Measurements from ENCODE around the gene THAP4.
"Not testable (repeated sequence)": the region's sequence is repeated elsewhere in the genome, so short reads cannot be mapped to it uniquely, and the experiment has no call there.

The THAP4 gene

DNA sequence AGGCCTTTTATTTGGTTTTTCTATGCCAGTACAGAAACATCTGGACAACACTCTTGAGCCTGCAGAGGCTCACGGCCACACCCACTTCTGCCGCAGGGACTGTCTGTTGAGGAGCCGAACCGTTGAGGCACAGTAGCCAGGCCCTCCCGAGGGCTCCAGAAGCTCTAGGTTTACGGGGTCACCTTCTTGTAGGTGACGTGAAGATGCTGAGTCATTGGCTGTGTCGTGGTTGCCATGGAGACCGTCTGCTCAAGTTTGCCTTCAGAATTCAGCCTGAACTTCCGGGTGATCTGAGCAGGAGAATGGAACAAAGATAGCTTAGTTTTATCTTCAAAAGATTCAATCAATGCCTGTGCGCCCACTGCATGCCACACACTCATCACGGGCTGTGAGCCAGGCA is 52.5 kb downstream of the THAP4 start:
- DNase-seq (ENCODE audit: low spot score) = no peak

DNA sequence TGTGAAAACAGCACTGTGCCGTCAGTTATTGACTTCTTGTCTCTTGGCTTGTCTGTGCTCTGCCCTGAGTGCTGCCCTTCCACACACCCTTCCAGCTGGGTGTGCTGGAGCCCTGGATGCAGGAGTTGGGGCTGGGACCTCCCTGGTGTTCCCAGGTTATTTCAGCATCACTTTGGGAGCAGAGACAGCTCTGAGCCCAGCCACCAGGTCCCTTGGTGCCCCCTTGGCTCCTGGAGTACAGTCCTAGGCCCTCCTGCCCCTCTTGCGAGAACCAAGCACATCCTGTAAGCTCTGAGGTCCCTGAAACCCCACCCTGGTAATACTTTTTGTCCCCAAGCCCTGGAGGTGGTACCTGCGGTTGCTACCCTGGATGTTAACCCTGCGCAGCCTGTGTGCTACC is 54.2 kb downstream of the THAP4 start:
- no peak for DNase-seq (ENCODE audit: low spot score)

DNA sequence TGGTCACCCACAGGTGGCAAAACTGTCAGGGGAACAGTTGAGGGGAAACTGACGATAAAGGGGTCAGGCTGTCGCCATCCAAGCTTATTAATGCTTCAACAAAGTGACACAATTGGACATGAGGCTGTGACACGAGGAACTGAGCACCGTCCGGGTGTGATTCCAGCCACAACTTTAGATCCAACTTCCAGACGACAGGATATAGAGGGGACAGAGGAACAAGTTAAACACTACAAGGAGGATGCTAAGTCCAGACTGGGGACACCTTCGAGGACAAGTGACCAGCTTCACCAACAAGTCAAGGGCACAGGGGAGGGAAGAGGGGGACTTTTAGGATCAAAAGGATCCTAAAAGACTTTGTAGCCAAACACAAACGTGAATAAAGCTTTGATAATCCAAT is 54.6 kb downstream of the THAP4 start:
- no peak for DNase-seq (ENCODE audit: low spot score)

DNA sequence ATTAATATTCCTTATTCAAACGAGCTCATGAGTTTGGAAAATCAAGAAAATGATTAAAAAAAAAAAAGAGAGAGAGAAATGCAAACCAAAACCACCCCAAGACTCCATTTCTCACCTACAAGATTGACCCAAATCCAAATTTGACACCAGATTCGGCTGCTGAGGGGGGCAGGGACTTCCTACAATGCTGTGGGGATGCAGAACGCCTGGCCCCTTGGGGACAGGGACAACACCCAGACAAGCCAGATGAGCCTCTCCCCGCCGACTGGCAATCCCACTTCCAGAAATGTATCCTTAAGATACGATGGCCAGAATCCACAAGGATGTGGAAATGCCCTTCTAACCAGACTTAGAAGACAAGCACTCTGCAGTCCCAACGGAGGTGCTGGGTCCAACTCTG is 57.7 kb downstream of the THAP4 start:
- DNase-seq (ENCODE audit: low spot score) = no peak

DNA sequence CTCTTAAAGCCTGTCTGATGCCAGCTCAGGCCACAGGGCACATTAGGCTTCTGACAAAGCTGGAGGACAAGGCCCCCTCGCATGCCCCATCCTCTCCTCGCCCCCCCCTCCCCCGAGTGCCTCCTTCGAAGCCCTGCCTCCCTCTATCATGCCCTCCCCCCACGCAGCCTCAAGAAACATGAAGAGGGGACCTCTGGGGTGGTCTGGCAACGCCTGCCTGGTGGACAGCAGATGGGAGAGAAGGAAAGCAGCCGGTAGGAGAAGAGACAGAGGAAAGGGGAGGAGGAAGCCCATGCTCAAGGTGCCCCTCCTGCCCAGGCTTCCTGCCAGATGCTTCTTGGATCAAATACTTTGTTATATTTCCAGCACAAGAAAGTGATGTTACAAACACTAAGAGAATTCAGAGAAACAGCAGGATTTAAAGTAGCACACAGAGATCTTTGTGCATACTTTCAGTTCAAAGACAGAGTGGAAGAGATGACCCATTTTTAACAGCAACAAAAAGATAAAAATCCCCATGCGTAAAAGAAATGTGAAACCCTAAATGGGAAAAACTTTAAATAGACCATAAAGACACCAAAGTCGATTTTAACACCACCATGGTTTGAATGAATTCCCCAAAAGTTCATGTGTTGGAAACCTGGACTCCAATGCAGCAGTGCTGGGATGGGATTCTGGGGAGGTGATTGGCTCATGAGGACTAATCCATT is 59.4 kb downstream of the THAP4 start:
- DNase-seq (ENCODE audit: low spot score) = no peak

DNA sequence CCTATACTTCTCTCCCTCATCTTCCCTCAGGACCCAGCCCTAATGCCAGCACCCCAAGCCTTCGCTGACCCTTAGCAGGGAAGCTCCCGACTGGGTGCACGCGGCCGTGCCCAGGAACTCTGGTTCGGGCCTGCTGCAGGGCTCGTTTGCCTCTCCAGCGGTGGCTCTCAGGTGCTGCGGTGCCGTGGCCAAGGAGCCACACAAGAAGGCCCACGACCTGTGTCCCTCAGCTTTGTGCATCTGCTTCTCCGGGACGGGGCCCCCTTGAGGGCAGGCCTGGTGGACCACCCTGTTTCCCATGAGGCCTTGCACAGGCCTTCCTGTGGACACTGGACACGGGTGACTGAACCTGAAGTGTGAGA is 60.7 kb downstream of the THAP4 start:
- DNase-seq (ENCODE audit: low spot score) = no peak

DNA sequence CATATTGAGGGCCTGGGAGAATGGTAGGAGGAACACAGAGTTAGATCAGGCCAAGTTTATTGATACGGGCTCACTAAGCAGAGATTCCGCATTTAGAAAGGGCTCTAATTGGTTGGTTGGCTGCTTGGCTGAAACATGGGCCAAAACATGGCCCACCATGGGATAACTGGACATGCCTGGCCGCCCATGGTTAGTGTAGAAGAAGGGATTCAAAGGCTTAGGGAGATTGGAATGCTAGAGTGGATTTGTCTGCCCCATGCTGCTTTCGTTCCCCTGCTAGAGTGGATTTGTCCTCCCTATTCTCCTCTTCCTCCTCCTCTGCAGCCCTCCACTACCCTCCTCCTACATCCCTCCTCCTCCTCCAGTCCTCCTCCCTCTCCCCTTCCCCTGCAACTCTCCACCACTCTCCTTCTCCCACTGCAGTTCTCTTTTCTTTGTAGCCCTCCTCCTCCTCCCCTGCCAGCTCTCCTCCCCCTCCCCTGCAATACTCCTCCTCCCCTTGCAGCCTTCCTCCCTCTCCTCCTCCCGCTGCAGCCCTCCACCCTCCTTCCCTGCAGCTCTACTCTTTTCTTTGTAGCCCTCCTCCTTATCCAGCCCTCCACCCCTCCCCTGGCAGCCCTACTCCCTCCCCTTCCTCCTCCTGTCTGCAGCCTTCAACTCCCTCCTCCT is 61.2 kb downstream of the THAP4 start:
- DNase-seq (ENCODE audit: low spot score) = no peak

DNA sequence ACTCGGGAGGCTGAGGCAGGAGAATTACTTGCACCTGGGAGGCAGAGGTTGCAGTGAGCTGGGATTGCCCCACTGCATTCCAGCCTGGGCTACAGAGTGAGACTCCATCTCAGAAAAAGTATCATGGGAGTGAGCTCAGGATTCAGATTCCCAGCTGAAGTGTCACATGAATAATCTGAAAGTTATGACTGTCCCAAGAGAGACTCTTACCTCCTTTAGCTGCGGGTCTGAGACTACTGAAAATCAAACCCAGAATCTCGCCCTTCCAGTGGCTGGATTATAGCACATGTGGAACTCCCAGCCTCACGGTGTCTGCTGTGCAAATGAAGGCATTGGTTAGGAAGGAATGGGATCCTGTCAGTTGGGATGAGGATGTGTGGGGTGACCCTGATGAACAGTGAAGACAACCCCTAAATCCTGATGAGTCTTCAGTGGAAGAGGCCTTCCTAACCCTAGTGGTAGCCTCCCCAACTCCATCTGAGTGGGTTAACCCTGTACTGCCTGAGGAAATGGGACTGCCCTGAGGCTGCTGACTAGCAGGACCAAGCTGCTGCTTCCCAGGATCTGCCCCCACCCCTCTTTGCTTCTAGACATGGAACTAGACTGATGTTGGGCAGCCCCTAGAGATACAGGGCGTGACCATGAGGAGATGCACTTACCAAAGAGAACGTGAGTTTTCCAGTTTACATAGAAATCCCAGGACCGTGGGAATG is 61.9 kb downstream of the THAP4 start:
- no peak for DNase-seq (ENCODE audit: low spot score)

DNA sequence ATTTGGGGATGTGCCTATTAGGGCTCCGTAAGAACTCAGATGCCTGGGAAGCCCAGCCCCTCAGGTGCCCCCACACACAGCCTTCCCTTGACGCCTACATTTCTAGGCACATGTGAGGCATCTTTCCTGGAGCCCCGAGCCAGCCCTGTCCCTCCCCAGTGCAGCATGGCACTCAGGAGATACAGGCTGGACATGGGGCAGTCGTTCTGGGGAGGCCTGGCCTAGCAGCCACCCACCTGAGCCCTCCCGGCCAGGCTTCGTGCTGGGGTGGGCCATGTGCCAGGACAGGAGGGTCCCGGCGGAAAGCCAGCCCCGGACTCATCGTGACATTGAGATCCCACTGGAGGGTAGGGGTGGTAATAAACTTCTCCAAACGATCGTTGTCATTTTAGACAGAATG is 63.2 kb downstream of the THAP4 start:
- DNase-seq (ENCODE audit: low spot score) = no peak

DNA sequence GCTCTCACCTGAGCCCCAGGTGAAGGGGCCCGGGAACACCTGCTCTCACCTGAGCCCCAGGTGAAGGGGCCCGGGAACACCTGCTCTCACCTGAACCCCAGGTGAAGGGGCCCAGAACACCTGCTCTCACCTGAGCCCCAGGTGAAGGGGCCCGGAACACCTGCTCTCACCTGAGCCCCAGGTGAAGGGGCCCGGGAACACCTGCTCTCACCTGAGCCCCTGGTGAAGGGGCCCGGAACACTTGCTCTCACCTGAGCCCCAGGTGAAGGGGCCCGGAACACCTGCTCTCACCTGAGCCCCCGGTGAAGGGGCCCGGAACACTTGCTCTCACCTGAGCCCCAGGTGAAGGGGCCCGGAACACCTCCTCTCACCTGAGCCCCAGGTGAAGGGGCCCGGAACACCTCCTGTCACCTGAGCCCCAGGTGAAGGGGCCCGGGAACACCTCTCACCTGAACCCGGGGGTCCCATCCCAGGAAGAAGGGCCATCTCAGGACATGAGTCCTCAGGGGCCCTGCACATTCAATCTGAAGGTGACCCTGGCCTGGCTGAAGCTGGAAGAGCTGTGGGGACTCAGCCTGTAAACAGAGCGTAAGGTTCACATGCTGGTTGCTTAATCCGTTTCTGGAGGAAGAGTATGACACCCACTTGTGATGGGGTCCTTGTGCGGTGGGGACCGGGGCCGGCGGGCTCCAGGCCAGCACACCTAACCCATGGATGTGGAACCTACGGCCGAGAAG is 63.9 kb downstream of the THAP4 start:
- not testable (repeated sequence) for DNase-seq (ENCODE audit: low spot score)

DNA sequence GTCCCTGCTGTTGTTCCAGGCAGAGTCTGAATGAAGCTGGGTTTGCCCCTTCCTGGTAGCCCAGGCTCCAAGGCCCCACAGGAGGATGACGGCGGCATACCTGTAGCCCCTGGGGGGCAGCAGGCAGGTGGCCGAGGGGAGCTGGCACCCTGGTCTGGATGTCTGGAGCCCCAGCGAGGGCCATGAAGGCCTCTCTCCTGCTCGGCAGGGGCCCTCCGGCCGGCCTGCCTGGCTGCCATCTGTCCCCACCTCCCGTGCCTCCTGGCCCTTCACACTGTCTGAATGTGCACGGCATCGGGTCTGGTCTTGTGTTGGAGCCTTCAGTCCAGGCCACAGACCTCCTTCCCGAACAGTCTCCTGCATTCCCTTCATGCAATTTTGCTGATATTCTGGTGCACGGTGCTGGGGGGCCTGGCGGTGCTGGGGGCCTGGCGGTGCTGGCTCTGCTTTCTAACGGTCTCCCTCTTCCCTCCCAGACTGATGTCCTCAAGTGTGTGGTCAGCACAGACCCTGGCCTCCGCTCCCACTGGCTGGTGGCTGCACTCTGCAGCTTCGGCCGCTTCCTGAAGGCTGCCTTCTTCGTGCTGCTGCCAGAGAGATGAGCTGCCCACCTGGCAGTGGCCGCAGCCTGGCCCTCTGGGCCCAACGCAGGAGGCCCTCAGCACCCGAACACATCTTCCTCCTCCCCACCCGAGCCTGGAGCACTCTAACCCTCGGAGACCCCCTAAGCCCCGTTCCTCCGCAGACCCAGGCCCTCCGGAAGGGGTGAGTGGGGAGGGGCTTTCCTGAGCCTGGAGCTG is 64.9 kb downstream of the THAP4 start:
- no peak for DNase-seq (ENCODE audit: low spot score)

DNA sequence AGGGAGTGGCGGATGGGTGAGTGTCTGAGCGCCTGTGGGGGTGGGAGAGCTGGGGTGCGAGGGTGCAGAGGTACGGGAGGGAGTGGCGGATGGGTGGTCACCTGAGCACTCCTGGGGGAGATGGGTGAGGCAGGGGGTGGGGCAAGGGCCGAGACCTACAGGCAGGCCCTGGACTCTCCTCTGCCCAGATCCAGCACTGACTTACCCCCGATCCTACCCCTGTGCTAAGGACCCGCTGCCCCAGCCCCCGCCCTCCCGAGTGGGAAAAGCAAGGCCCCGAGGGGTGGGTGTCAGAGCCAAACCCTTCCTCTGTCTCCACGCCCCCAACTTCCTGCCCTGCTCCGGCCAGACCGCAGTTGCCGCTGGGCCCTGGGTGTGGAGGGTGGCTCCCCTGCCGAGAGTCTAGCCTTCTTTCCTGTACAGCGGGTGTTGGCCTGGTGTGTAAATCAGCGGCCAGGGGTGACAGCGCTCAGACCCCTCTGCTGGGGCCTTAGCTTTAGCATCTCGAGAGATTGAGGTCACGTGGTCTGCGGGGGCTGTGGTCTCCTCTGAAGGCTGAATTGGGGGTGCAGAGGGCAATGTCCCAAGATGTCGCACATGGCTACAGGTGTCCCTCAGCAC is 65.9 kb downstream of the THAP4 start:
- DNase-seq (ENCODE audit: low spot score) = no peak

DNA sequence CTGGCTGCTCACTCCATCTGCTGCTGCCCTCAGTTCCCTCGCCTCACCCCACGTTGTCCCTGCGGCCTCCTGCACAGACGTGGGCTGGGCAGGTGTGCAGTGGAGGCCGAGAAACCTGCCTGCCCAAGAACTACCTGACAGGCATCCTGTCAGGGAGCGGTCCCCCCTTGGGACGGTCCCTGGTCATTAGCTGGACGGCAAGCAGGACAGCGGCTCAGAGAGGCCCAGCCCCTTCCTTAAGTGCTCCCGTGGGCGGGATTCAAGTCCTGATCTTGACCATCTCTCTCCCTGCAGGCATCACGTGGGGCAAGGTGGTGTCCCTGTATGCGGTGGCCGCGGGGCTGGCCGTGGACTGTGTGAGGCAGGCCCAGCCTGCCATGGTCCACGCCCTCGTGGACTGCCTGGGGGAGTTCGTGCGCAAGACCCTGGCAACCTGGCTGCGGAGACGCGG is 67.1 kb downstream of the THAP4 start:
- no peak for DNase-seq (ENCODE audit: low spot score)

DNA sequence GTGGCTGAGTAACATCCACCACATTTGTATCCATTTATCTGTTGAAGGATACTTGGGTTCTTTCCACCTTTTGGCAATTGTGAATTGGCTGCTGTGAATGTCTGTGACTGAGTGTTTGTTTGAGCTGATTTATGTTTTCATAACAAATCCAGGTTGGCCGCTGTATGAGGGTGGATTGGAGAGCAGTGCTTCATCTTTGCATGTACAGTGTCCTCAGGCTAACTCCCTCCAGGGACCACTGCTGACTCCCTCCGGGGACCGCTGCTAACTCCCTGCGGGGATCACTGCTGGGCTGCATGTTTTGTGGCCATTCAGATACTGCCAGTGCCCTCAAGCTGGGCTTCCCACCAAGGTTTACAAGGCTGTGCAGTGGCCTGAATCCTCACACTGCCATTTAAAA is 68.2 kb downstream of the THAP4 start:
- DNase-seq (ENCODE audit: low spot score) = no peak

DNA sequence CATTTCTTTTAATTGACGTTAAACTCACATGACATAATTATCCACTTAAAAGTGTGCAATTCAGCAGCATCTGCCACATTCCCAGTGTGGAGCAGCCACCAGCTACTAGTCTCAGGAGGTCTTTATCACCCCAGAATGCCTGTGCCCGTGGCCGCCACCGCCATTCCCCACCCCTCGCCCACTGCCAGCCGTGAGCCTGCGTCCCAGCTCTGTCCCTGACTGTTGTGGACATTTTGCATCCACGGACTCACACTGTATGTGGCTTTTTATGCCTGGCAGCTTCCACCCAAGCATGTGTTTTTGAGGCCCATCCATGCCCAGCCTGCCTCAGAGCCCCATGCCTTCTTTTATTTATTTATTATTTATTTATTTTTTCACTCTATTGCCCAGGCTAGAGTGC is 69.2 kb downstream of the THAP4 start:
- no peak for DNase-seq (ENCODE audit: low spot score)

DNA sequence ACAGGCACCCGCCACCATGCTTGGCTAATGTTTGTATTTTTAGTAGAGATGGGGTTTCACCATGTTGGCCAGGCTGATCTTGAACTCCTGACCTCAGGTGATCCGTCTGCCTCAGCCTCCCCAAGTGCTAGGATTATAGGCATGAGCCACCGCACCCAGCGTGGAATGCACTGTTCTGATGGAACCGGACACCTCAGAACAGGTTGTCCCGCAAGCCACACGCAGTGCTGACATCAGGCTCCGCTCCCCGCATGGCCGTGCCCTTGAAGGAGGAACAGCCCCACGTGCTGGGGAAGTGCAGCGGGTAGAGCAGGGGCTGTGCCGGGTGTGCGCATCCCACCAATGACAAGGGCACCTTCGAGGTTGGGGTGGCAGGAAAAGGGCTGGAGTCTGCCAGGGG is 69.7 kb downstream of the THAP4 start:
- not testable (repeated sequence) for DNase-seq (ENCODE audit: low spot score)

DNA sequence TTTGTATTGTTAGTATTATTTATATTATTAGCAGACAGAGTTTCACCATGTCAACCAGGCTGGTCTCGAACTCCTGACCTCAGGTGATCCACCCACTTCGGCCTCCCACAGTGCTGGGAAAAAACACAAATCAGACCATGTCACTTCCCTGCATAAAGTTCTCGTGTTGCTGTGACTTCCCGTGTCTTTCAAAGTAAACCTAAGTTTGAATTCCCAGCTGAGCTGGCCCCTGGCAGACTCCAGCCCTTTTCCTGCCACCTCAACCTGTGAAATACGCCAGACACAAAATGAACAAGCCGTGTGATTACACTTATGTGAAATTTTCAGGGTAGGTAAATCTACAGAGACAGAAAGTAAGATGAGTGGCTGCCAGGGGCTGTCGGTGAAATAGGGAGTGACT is 70.5 kb downstream of the THAP4 start:
- no peak for DNase-seq (ENCODE audit: low spot score)

DNA sequence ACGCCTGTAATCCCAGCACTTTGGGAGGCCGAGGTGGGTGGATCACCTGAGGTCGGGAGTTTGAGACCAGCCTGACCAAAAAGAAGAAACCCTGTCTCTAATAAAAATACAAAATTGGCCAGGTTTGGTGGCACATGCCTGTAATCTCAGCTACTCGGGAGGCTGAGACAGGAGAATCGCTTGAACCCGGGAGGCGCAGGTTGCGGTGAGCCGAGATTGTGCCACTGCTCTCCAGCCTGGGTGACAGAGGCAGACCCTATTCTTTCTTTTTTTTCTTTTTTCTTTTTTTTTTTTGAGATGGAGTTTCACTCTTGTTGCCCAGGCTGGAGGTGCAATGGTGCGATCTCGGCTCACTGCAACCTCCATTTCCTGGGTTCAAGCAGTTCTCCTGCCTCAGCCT is 70.9 kb downstream of the THAP4 start:
- not testable (repeated sequence) for DNase-seq (ENCODE audit: low spot score)

DNA sequence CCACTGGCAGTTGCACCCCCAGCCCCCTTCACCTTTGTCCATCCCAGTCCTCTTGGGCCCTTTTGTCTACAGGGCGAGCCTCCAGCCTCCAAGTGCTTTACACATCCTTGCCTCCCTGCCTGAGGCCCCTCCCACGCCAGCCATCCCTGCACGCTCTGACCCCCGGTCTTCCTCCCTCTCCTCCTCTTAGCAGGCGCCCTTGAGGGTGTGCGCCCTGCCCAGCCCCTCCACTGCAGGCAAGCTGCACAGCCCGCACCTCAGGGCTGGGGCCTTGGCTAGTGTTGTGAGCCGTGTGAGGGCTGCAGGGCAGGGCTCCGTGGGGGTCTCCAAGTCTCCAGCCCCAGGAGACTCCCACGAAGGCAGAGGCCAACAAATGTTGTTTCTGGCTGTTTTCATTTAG is 71.5 kb downstream of the THAP4 start:
- DNase-seq (ENCODE audit: low spot score) = no peak

DNA sequence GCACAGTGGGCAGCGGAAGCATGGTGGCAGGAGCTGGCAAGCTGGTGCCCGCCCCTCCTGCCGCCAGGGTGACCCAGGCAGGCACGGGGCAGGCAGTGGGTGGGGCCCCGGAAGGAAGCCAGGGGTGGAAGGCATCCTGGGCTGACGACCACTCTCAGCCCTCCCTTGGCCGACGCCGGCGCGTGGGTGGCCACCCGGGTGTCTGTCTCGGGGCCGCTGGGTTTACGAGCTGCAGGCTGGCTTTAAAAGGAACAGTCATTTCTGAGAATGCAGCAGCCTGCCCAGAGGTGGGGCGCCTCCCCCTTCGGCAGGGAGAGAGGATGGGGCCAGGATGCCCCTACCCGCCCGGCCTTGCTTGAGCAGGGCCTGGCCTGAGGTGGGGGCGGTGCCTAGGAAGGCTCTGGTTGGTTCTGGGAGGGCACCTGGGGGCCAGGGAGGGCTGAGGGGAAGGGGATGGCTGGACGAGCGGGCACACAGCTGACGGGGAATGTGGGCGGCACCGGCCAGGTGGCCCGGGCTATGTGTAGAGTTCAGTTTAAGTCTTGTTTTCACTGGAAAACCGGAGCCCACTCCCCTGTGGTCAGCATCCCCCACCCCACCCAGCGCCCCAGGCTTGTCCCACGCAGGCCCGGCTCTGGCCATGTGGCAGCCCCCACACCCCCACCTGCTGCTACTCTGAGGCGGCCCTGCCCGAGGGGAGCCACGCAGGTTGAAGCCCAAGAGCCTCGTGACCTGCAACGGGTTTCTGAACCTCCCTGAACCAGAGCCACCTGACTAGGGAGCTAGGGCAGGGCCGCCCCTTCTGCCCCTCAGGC is 72.2 kb downstream of the THAP4 start:
- no peak for DNase-seq (ENCODE audit: low spot score)

Measured in CD4-positive, alpha-beta T cell treated with Interleukin-6 at 100 ng/mL for 8 hours (primary cell).